ENCODE measurements around the gene TRIM43.
"Not testable (repeated sequence)": the region's sequence is repeated elsewhere in the genome, so short reads cannot be mapped to it uniquely, and the experiment has no call there.

TRIM43 gene

GRCh38 chr2:95641787-95642186 is 50.0 kb downstream of the TRIM43 start:
- not testable (repeated sequence) for DNase-seq

- DNase-seq = not testable (repeated sequence)
Measured at GRCh38 chr2:95642360-95642759, 50.6 kb downstream of the TRIM43 start.

GRCh38 chr2:95642951-95643350 is 51.1 kb downstream of the TRIM43 start:
- DNase-seq = not testable (repeated sequence)

GRCh38 chr2:95645312-95645711 is 53.5 kb downstream of the TRIM43 start:
- not testable (repeated sequence) for DNase-seq

GRCh38 chr2:95646274-95646994 is 54.6 kb downstream of the TRIM43 start:
- DNase-seq = not testable (repeated sequence)

GRCh38 chr2:95648894-95649544 is 57.2 kb downstream of the TRIM43 start:
- DNase-seq = peak; percentile 0
